ENCODE results near the gene CYP26C1.
A peak's percentile ranks its signal among the peaks of the same experiment; 100 is the strongest.
"Not testable (repeated sequence)": the region's sequence is repeated elsewhere in the genome, so short reads cannot be mapped to it uniquely, and the experiment has no call there.

The CYP26C1 gene

GRCh38 chr10:93079663-93080349 is 19.2 kb downstream of the CYP26C1 start:
- DNase-seq = no peak

GRCh38 chr10:93080350-93081046 is 19.9 kb downstream of the CYP26C1 start:
- DNase-seq = peak; percentile 12 to 53

DNA sequence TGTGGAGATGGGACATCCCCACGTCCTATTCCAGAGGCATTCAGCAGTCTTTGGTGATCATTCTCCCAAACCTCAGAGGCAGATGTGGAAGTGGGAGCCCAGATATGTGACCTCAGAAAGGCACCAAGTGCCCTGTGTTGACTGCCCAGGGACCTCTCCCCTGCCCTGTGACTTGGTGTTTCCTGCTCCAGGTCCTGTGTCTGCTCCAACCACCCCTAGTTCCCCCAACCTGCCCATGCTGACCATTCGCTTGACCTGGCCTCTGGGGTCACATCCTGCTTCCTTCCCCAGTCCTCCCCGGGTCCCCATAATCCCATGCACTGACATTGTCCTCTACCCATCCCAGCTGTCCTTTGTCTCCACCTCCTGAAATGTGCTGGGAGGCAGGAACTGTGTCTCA is 20.7 kb downstream of the CYP26C1 start:
- no peak for DNase-seq

DNA sequence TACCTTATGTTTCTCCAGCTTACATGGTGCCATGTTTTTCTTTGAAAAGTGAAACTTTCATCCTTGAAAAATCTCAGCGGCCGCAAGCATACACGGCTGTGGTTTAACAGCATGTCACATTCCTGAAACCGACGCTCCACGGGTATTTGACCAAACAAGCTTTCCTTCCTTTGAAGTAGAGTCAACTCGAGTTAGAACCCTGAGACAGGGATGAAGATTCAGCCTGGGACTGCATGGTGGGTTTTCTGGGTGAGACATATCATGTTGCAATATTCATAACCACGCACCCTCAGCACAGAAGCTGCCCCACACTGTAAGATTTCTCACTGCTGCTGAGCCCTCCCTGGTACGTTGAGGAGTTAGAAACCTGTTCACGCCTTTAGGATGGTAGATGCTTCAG is 21.2 kb downstream of the CYP26C1 start:
- no peak for DNase-seq

- no peak for DNase-seq
Measured at GRCh38 chr10:93083743-93084539, 23.3 kb downstream of the CYP26C1 start.

DNA sequence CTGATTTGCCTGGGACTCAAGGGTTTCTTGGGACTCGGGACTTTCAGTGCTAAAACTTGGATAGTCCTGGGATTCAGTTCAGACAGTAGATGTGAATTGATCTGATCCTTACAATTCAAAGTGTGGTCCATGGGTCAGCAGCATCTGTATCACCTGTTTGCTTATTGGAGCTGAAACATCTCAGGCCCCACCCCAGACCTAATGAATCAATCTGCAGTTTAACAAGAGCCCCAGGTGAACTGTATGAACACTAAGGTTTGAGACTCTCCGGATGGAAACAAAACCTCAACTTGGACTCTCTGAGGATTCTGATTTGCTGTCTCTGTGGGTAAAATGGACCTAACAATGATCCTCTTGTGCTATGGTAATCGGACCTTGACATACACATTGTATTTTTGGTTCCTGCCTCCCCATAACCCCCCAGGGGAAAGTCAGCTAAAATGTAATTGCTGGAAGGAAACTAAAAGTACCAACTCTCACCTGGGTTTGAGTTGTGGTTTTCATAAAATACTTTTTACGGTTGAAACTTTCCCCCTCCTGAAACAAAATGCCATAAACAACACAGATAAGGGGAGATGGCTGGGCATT is 24.8 kb downstream of the CYP26C1 start:
- no peak for DNase-seq

- DNase-seq = no peak
Measured at GRCh38 chr10:93086289-93086688, 25.7 kb downstream of the CYP26C1 start.

DNA sequence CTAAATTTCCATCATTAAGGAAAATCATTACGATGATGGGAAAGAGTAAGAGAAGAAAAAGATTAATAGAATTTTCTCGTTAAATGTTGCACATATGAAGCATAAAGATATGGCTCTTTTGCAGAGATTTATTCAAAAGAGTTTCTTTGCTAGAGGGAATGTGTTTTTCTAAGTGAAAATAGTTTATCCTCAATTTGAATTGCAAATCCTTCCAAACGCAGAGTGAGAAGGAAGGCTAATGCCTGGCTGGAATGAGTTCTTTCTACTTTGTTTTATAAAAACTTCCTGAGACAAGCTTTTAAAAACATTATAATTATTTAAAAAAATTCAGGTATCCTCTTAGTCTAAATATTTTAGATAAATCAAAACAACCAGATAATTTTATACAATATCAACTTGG is 27.2 kb downstream of the CYP26C1 start:
- no peak for DNase-seq

GRCh38 chr10:93088466-93088865 is 27.9 kb downstream of the CYP26C1 start:
- DNase-seq = no peak

DNA sequence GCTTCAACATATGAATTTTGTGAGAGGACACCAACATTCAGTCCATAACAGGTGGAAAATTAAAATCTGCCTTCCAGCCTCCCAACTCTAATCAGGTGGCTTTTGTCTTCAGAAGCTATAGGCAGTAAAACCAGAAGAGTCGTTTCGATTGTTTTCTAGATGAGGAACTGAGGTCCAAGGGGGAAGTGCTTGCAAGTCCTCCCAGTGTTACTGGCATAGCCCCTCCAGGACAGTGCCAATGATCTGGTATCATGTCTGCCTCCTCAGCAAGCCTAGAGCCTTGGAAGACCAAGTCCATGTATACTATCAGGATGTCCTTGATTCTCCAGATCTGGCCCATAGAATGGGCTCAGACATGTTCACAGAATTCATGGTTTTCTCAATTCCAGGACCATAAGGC is 30.0 kb downstream of the CYP26C1 start:
- DNase-seq = no peak

DNA sequence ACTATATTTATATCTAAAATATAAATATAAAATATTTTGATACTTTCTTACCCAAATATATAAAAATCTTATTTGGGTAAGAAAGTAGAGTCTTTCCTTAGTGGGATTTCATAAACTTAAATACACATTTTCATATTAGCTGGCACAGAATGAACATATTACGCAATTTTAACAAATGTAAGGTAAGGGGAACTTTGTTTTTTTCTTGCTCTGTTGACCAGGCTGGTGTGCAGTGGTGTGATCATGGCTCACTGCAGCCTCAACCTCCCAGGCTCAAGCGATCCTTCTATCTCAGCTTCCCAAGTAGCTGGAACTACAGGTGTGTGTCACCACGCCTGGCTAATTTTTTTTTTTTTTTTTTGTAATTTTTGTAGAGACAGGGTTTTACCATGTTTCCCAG is 31.4 kb downstream of the CYP26C1 start:
- no peak for DNase-seq

GRCh38 chr10:93095225-93095624 is 34.6 kb downstream of the CYP26C1 start:
- no peak for DNase-seq

DNA sequence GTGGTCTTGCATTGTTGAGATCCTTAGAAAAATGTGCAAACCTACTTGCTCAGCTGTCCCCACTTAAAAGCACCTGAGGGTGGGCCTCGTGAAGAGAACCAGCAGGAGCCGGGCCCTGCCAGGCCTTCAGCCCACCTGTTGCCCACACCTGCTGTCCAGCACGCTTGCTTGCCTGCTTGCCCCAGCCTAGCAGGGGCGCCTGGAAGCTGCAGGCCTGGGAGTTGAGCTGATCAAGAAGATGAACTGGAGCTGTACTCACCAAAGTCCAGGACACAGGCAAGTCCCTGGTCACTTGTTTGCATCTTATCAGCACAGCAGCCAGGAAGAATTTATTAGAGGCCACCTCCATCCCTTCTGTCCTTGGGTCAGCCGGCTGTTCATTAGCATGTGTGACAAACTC is 36.3 kb downstream of the CYP26C1 start:
- DNase-seq = no peak

GRCh38 chr10:93097386-93097785 is 36.8 kb downstream of the CYP26C1 start:
- DNase-seq = no peak

DNA sequence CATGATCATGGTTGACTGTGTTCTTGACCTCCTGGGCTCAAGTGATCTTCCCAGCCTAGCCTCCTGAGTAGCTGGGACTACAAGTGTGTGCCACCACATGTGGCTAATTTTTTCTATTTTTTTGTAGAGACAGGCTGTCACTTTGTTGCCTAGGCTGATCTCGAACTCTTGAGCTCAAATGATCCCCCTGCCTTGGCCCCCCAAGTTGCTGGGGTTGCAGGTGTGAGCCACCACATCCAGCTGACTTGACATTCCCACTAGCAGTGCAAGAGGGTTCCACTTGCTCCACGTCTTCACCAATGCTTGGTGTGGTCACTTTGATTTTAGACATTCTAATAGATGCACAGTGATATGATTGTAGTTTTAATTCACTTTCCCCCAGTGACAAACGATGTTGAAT is 38.2 kb downstream of the CYP26C1 start:
- no peak for DNase-seq

DNA sequence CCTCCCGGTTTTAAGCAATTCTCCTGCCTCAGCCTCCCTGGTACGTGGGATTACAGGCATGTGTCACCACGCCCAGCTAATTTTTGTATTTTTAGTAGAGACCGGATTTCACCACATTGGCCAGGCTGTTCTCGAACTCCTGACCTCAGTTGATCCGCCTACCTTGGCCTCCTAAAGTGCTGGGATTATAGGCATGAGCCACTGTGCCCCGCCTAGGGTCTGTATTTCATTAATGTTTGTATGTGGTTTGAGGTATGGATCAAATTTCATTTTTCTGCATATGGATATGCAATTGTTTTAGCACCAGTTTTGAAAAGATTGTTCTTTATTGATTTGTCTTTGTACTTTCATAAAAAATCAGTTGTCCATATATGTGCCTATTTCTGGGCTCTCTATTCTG is 39.1 kb downstream of the CYP26C1 start:
- DNase-seq = no peak

DNA sequence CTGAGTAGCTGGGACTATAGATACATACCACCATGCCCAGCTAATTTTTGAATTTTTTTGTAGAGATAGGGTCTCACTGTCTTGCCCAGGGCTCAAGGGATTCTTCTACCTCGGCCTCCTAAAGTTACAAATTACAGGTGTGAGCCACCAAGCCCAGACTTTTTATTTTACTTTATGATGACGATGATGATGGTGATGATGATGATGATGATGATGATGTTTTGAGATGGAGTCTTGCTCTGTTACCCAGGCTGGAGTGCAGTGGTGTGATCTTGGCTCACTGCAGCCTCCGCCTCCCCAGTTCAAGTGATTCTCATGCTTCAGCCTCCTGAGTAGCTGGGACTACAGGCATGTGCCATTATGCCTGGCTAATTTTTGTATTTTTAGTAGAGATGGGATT is 40.5 kb downstream of the CYP26C1 start:
- DNase-seq = not testable (repeated sequence)

DNA sequence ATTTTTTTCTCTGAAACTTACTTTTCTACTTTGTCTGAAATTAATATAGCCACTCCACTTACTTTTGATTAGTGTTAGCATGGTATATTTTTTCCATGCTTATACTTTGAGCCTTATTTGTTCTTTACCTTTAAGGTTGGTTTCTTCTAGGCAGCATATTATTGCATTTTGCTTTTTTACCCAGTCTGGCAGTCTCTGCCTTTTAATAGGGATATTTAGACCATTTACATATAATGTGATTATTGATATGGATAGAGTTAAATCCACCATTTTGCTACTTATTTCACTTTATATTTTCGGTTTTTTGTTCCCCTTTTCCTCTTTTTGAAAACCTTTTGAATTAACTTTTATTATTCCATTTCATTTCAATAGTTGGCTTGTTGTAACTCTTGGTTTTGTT is 43.4 kb downstream of the CYP26C1 start:
- DNase-seq = no peak

- no peak for DNase-seq
Measured at GRCh38 chr10:93106631-93107072, 46.1 kb downstream of the CYP26C1 start.

GRCh38 chr10:93110472-93111146 is 50.0 kb downstream of the CYP26C1 start:
- DNase-seq = no peak

GRCh38 chr10:93113042-93113441 is 52.4 kb downstream of the CYP26C1 start:
- no peak for DNase-seq

DNA sequence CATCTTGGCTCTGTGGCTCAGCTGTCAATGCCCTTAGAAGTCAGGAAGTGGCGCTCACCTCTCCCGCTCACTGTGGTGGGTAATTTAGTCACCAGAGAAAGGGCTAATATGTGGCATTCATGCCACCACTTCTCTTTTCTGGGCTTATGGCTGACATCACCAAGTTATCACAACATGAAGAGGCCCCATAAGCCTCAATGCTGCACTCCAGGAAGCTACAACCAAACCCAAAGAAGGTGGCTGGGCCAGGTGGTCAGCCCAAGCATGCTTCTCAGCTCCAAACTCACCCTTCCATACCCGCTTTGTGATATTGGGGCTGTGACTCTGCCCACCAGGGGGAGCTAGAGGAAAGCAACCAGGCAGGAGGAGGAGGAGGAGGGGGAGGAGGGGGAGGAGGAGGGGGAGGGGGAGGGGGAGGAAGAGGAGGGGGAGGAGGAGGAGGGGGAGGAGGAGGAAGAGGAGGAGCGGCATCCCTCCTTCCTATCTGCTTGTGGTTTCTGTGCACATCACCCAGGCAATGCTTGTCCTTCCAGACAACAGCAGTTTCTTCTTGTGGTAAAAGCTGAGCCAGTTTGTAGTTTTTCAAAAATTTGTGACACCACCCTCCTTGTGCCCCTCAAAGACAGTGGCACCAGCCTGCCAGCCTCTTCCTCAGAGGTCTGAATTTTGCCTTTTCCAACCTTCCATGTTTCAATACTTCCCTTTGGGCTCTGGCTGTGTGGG is 55.2 kb downstream of the CYP26C1 start:
- DNase-seq = peak; percentile 4 to 52

All from bone marrow (tissue), 2 donors.